GM21529 (cell line): ENCODE results near the gene TRHDE.

Source experiments
- ATAC-seq: cut with Tn5 transposase; IDR thresholded peaks from one replicate; pipeline ENCODE4 v1.9.1; 2021; ENCODE audit not compliant: unreplicated experiment

The TRHDE gene, protein sequence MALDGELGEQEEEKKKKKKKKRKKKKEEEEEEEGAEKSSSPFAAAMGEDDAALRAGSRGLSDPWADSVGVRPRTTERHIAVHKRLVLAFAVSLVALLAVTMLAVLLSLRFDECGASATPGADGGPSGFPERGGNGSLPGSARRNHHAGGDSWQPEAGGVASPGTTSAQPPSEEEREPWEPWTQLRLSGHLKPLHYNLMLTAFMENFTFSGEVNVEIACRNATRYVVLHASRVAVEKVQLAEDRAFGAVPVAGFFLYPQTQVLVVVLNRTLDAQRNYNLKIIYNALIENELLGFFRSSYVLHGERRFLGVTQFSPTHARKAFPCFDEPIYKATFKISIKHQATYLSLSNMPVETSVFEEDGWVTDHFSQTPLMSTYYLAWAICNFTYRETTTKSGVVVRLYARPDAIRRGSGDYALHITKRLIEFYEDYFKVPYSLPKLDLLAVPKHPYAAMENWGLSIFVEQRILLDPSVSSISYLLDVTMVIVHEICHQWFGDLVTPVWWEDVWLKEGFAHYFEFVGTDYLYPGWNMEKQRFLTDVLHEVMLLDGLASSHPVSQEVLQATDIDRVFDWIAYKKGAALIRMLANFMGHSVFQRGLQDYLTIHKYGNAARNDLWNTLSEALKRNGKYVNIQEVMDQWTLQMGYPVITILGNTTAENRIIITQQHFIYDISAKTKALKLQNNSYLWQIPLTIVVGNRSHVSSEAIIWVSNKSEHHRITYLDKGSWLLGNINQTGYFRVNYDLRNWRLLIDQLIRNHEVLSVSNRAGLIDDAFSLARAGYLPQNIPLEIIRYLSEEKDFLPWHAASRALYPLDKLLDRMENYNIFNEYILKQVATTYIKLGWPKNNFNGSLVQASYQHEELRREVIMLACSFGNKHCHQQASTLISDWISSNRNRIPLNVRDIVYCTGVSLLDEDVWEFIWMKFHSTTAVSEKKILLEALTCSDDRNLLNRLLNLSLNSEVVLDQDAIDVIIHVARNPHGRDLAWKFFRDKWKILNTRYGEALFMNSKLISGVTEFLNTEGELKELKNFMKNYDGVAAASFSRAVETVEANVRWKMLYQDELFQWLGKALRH

DNA sequence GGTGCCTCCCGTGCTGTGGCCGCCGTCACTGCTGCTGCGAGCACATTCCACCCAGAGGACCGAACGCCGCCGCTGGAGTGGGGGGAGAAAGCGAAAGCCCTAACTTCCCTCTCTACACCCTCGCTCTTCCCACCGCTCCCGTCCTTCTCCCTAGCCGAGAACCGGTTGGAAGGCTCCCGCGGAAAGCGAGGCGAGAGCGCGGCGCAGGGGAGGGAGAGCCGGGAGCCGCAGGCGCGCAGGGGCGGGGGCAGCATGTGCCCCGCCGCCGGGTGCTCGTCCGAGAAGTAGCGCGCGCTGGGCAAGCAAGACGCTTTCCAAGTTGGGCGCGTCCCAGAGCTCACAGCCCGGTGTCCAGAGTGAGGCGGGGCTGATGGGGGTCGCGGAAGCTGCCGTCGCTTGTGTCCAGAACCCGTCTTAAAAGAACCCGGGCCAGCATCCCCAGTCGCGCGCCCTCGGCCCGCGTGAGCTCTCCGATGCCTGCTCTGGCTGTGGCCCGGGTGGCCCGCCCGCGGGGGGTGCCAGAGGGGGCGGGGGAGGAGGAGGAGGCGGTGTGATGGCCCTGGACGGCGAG, at the start of gene TRHDE:
TSS of gene TRHDE (plus strand) at position 280 of the 571 bp plus-strand sequence. CDS start at position 554, 274 bp downstream.
- ATAC-seq = no peak

DNA sequence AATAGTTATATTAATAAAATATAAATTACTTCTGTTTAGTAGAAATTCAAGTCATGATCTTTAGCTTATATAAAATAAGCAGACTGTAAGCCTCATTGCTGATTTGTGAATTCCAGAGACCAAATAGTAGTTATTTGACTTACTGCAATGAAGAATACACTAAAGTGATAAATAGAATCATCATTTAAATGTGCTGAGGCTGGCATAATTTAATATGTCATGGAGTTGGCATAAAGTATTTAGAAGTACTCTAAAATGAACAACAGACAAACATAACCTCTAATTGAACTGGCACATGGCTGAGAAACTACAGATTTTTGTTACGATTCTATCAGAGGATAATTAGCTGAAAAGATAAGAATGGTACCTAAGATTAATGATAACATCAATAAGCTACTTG, 45.7 kb upstream of the TRHDE start:
- no peak for ATAC-seq

DNA sequence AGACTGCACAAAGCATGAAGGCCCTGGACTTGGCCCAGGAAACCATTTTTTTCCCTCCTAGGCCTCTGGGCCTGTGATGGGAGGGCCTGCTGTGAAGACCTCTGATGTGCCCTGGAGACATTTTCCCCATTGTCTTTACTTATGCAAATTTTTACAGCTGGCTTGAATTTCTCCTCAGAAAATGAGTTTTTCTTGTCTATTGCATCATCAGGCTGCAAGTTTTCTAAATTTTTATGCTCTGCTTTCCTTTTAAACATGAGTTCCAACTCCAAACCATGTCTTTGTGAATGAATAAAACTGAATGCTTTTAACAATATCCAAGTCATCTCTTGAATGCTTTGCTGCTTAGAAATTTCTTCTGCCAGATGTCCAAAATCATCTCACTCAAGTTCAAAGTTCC, 43.7 kb upstream of the TRHDE start:
- no peak for ATAC-seq

DNA sequence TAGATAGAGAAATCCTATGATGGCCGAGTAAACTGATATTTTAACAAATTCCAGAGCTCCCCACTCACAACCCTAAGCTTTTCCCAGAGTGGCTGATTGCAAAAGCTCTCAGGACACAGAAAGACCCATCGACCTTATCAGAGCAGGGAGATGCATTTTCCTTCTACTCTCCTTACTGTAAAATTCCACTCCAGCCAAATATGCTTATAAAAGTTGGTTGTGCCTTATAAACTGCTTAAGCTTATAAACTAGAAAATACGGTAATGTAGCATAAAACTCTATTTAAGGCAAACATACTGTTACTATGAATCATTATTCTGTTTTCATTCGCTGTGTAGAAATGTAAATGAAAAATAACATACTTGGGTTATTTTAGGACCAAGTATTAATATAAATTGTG, 41.6 kb upstream of the TRHDE start:
- no peak for ATAC-seq

DNA sequence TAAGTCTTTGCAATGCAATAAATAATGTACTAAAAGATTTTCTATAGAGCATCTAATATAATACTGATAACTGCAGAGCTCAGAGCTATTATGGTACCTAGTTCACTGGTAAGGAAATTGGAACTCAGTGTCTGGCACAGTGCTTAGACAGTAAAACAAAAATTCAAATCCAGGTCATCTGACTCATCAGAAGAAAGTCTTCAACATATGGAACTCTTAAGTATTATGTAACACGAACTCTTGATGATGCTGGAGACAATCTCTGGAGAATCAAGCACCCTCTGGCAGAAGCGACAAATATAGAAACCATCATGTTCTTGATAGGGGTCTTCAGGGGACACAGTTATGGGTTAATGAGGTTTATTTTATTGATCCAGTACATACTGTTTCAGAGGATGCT, 37.3 kb upstream of the TRHDE start:
- no peak for ATAC-seq

- no peak for ATAC-seq
Observed at GRCh38 chr12:72236071-72236705, 36.0 kb upstream of the TRHDE start.

DNA sequence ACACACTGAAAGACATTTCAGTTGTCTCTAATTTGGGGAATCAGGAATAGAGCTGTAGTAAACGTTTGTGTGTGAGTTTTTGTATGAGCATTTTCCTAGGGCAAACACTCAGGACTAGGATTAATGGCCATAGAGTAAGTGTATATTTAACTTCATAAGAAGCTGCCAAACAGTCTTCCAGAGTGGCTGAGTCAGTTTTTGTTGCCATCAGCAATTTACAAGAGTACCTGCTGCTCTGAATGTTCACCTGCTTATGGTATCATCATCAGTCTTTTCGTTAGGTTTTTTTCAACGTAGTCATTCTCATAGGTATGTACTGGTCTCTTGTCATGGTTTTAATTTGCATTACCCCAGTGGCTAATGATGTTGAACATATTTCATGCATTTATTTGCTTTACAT, 30.6 kb upstream of the TRHDE start:
- no peak for ATAC-seq

GRCh38 chr12:72242946-72243345, 29.2 kb upstream of the TRHDE start:
- no peak for ATAC-seq

GRCh38 chr12:72246370-72246769, 25.8 kb upstream of the TRHDE start:
- ATAC-seq = no peak

- no peak for ATAC-seq
Observed at GRCh38 chr12:72250346-72250745, 21.8 kb upstream of the TRHDE start.

DNA sequence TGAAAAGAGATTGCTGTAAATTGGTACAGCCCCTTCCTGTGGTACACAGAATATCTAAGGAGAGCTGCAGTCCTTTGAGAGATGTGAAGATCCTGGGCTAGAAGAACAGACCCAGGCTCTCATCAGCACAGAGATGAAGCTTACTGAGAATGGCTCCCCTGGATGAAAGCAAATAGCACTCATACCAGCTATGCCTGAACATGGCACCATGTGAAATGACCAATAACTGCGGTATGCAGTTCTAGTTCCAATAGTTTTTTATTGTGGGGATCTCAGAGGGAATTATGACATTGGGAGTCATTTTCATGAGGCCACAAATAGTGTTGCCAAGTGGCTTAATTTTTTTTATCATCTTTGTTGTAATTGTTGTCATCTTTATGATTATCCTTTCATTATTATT, 15.4 kb upstream of the TRHDE start:
- no peak for ATAC-seq

DNA sequence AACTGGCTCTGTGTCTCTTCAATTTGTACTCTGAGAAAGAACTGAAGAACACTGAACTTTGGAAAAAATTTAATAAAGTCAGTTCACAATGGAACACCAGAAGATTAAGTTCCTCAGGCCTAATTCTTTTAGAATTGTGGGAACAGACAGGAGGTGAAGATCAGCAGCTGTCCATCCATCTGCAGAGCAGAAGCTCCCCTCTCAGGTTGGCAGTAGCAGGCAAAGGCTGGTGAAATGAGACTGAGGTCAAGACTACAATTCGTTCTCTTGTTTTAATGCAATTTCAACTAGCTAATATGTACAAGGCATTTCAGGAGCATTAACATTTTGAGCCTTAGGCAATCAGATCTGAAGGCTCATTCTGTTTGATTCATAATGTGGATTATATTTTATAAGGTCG, 10.3 kb upstream of the TRHDE start:
- no peak for ATAC-seq

GRCh38 chr12:72264548-72265175, 7.5 kb upstream of the TRHDE start:
- ATAC-seq = no peak

- no peak for ATAC-seq
Observed at GRCh38 chr12:72267974-72268373, 4.2 kb upstream of the TRHDE start.

GRCh38 chr12:72268386-72268785, 3.8 kb upstream of the TRHDE start:
- ATAC-seq = no peak

DNA sequence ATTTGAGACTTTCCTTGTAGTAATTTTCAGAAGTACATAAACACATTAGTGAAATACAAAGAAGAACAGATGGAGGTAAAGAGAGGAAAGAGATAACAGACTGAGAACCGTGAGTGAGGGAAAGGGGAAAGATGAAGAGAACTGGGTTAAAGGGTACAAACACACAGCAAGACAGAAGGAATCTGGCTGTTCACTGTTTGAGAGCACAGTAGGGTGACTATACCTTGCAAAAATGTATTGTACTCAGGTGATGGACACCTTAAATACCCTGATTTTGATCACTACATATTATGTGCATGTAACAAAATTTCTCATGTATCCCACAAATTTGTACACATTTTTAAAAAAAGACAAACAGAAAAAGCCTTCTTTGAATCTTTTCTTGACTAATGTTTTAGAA, 2.7 kb upstream of the TRHDE start:
- no peak for ATAC-seq

GRCh38 chr12:72270246-72270645, 1.9 kb upstream of the TRHDE start:
- no peak for ATAC-seq

GRCh38 chr12:72270961-72271360, 1.2 kb upstream of the TRHDE start:
- no peak for ATAC-seq

GRCh38 chr12:72271451-72272090, 599 bp upstream of the TRHDE start:
- ATAC-seq = no peak
